GM21390 (cell line): ENCODE results near the gene GRK1.

Source experiments
- ATAC-seq: cut with Tn5 transposase; IDR thresholded peaks from one replicate; pipeline ENCODE4 v1.9.1; 2021; ENCODE audit not compliant: unreplicated experiment

Gene GRK1

DNA sequence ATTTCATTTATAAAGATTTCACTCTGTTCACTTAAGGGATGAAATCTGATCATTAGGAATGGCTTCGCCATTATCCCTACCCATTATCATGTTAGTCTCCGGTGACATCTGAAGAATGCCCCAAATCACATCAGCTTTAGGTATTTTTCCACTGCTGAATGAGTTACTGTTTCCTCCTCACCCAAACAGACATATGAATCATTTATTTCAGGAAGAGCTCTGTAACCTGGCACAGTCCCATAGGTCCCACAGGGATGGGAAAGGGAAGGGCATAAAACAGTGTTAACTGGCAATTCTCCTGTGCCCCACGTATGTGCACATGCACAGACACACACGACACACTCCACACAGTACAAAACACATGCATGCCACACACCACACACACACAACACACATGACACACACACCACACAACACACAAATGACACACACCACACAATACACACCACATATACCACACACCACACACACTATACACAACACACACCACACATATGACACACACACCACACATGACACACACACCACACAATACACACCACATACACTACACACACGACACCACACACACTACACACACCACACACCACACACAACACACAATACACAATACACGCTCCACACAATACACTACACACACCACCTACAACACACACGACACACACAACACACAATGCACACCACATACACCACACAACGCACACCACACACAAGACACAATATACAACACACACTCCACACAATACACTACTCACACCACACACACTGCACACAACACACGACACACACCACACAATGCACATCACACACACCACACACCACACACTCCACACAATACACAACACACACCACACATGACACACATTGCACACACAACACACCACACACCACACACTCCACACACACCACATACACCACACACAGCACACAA, 107.4 kb downstream of the GRK1 start:
- no peak for ATAC-seq

DNA sequence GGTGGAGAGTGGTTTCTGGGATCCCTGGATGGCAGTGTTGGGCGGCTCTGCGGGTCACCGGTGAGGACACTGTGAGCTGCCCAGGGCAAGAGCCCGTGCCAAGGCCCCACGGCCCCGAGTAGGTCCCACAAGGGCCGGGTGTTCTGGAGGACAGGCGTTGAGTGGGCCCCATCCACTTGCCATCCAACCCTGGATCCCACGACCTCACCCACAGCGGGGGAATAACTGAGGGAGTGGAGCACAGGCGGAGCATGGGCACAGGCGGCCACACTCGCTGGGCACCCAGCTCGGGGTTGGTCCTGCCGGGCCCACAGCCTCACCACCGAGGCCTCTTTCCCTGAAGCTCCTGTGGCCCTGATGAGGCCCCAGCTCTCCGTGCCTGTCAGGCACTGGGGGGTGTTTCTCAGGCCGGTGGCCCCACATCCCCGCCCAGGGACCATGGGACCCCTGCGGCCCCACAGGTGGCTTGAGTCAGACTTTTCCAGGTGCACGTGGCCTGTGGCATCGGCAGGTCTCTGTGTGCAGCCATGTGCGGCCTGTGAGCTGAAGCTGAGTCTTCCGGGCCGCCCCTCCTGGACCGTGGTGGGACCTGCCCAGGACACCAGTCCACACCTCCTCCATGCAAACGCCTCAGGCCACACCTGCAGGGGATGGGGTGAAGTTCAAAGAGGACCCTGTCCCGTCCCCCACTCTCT, 108.6 kb downstream of the GRK1 start:
- ATAC-seq: no peak

GRCh38 chr13:113776231-113777125, 109.5 kb downstream of the GRK1 start:
- ATAC-seq: no peak

DNA sequence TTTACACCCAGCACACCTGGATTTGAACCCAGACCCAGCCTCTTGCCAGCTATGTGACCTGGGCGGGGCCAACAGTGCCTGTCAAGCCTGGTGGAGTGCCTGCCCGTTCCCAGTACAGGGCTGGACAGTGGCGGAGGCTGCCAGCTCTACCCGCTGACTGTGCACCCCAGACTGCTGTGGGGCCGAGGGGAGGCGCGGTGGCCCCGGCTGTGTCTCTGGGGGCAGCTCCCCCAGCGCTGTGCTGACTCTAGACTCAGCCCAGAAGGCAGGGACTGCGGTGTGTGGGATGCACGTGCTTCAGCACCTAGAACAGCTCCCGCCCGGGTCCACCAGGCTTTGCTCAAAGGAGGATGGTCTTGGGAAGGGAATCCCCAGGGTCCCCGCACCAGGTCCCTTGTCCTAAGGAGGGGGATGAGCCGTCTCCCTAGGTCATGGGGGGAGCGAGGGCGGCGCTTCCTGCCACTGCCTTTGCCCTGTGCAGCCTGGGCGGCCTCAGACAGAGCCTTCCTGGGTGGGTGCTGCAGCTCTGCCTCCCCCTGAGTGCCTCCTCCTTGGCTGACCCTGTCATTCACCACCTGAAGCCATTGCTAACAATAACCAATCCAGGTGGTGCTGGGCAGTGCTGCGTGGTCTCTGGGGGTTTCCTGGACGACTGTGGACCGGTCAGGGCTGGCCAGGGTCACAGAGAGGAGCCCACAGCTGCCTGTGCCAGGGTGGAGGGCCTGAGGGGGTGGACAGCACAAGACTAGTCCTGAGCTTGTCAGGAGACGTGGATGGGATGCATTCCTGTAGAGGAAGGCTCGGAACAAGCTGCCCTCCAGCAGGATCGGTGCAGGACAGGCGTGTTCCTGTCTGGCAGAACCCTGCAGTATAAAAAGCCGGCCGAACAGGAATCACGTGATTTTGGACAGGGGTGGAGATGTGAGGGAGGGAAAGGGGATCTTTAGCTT, 110.6 kb downstream of the GRK1 start:
- ATAC-seq: no peak

DNA sequence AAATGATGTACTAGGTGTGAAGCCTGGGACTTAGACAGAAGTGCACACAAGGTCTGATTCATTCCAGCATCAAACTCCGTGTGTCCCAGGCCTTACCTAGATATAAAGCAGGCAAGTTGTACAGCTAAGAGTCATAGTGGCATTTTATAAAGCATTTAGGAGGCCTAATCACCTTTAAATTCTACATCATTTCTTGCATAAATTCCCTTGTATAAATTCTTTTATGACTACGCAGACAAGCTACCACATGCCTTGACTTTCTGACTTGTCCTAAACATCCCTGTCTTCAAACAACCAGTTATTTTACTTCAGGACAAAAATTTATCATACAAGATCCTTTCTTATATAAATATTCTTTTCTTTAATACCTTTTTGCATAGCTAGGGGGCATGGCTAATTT, 114.6 kb downstream of the GRK1 start:
- ATAC-seq: no peak

GRCh38 chr13:113782472-113782871, 115.5 kb downstream of the GRK1 start:
- ATAC-seq: no peak

GRCh38 chr13:113783200-113783881, 116.3 kb downstream of the GRK1 start:
- no peak for ATAC-seq

GRCh38 chr13:113783966-113784644, 117.1 kb downstream of the GRK1 start:
- no peak for ATAC-seq

DNA sequence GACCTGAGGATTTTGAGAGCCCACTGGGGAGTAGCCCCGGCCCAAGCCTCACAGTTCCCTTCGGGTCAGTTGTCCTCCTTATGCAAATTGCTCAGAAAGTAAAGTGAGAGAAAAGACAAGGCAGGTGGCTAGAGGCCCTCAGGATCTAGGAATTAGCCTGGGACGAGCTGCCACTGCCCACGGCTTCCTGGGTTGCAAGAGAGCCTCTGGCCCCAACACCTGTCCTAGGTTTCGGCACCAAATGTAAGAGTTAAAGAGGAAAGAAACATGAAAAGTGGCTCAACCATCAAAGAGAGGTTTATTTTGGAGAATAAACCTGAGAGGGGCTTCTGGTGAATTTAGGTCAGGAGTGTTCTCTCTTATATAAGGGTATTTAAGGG, 117.6 kb downstream of the GRK1 start:
- ATAC-seq: no peak

DNA sequence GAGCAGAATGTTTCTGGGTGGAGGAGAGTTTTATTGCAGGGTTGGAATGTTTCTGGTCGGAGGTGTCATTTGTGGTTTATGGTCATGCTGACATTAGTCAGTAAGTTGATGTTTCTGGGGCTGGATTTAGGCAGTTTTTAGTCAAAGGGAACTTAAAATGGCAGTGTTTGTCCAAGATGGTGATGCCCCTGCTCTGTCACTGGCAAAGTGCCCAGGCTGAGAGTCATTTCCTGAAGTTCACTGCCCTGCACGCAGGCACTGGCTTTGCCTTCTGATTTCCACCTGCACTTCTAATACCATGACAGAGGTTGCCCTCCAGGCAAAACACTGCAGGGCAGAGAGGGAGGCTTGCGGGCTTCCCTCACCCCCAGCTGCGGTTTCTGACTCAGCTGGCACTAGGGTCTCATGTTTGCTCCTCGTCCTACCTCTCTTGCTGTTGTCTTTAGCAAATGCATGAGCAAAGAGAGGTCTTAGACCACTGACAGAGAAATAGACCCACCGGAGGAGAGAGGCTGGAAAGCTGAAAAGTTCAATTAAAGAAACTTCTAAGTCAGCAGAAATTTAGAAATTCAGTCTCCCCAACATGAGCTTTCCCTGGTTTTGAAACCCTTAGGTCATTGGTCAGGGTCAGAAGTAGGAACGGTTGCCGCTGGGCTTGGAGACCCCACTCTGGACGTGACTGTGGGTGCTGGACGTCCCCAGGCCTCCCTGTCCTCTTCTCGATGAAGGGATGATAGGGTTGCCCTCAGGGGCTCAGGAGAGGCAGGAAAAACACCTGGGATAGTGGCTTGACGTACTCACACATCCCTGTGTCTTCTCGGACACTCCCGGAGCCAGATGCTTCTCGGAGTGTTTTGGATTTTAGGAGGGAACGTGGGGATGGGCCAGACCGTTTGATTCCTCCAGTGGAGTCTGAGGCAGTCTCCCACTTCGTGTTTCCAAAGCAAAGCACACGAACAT, 118.3 kb downstream of the GRK1 start:
- no peak for ATAC-seq

GRCh38 chr13:113786262-113786841, 119.3 kb downstream of the GRK1 start:
- no peak for ATAC-seq
